GM21447 (cell line): Measurements from ENCODE around the gene SHANK2.

Experiments used
- ATAC-seq: cut with Tn5 transposase; IDR thresholded peaks from one replicate; pipeline ENCODE4 v1.9.1; 2021; ENCODE audit not compliant: unreplicated experiment

Gene SHANK2

DNA sequence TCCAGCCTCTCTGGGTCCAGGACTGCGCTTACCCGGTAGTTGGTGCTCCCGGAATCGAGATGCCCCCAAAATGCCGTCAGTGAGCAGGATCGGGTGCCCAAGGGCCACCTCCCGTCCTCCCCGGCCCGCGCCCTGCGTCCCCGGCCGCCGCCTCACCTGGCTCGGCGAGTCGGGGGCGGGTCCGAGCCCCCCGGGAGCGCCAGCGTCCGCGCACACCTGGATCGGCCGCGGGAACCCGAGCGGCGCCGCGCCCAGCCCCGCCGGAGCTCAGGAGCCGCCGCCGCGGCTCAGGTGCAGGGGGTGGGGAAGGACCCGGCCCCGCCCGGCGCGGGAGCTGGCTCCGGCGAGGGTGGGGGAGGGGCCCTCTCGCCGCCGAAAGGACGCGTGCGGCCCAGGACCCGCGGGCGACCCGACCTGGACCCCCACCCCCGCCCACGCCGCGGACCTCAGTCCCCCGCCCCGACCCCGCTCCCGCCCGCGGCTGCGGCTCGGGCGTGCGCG, at the start of gene SHANK2:
Gene SHANK2 (minus strand): TSS at position 309 of the 501 bp plus-strand sequence. CDS start 105,251 bp downstream, outside the sequence.
- no peak for ATAC-seq

- ATAC-seq = no peak
Observed at GRCh38 chr11:71301858-71302533, 49.6 kb upstream of the SHANK2 start.

DNA sequence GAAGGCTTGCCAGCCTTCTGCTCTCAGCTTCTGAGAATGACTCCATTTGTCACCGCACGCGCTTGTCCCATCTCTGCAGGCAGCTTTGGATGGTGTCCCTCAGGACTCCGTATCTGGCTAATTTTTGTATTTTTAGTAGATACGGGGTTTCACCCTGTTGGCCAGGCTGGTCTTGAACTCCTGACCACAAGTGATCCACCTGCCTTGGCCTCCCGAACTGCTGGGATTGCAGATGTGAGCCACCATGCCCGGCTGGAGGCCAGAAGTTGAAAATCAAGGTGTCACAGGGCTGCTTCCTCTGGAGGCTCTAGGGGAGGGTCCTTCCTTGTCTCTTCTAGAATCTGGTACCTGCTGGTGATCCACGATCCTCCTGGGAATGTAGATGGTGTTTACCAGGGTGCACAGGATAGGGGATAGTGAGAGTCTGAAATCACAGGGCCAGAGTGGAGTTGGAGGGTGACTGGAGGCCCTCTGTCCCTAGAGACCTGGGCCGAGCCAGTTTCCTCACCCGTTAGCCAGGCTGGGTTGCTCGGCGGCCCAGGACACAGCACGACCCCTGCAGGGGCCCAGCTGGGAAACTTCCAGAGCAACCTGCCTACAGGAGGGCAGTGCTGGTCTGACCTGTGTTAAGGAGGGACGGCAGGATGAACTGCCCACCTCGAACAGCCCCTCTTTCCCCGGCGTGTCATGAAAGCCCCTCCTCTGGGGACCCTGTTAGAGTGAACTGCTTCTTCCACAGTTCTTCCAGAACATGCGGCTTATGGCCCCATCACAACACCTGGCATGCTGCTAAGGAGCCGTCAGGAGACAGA, 48.9 kb upstream of the SHANK2 start:
- no peak for ATAC-seq

DNA sequence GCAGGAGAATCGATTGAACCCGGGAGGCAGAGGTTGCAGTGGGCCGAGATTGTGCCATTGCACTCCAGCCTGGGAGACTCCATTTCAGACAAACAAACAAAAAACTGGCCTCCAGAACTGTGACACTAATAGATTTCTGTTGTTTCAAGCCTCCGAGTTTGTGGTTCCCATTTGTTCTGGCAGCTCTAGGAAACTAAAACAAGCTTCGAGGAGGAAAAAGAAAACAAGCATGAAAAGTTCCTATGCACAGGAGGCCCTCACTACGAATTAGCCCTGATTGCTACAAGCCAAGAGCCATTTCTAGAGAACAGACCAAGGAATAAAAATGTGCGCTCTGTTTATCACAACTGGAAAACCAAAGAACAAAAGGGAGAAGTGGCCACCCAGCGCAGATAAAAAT, 47.8 kb upstream of the SHANK2 start:
- ATAC-seq = no peak

- ATAC-seq = no peak
Observed at GRCh38 chr11:71298761-71299181, 46.4 kb upstream of the SHANK2 start.

DNA sequence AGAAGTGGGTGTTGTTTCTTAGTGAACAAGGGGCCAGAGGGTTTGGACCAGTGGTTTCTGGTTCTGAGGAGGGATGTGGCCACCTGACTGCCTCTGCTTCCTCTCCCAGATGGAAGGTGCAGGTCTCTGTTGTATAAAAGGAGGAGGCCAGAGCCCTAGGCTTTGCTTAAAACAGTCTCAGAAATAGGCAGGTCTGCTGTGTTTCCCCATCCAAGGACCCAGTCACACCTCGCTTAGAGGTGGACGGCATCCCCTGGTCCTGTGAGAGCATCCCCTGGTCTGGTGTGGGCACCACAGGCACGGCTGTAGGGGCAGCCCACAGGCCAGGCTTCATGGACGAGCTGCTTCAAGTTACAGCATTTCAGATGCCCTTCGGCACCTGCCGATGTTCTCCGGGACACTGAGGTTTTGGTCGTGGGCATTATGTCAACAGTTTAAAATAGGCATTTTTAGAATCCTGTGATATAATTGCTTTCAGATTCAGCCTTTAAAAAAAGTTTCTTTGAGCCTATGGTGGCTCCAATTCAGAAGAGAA, 45.7 kb upstream of the SHANK2 start:
- ATAC-seq = no peak

- no peak for ATAC-seq
Observed at GRCh38 chr11:71294846-71295600, 42.6 kb upstream of the SHANK2 start.

DNA sequence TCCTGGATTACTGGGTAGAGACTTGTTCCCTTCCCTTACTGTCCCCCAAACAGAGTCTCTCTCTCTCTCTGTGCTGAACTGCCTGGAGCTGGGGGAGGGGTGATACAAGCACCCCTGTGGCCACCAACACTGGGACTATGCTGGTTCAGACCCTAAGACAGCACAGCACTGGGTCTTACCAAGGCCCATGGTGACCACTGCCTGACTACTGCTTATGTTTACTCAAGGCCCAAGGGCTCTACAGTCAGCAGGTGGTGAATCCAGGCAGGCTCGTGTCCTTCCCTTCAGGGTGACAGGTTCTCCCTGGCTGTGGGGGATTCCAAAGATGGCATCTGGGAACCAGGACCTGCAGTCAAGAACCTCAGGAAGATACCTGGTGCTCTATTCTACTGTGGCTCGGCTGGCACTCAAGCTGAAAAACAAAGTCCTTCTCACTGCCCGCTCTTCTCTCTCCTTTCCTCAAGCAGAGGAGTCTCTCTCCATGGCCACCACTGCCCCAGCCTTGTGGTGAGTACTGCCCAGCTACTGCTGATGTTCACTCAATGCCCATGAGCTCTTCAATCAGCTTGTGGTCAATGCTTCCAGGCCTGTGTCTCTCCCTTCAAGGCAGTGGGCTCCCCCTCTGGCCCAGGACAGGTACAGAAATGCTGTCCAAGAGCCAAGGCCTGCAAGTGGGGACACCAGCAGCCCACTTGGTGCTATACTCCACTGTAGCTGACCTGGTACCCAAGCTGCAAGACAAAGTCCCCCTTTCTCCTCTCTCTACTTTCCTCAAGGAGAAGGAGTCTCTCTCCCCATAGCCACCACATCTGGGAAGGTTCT, 41.8 kb upstream of the SHANK2 start:
- ATAC-seq = no peak

DNA sequence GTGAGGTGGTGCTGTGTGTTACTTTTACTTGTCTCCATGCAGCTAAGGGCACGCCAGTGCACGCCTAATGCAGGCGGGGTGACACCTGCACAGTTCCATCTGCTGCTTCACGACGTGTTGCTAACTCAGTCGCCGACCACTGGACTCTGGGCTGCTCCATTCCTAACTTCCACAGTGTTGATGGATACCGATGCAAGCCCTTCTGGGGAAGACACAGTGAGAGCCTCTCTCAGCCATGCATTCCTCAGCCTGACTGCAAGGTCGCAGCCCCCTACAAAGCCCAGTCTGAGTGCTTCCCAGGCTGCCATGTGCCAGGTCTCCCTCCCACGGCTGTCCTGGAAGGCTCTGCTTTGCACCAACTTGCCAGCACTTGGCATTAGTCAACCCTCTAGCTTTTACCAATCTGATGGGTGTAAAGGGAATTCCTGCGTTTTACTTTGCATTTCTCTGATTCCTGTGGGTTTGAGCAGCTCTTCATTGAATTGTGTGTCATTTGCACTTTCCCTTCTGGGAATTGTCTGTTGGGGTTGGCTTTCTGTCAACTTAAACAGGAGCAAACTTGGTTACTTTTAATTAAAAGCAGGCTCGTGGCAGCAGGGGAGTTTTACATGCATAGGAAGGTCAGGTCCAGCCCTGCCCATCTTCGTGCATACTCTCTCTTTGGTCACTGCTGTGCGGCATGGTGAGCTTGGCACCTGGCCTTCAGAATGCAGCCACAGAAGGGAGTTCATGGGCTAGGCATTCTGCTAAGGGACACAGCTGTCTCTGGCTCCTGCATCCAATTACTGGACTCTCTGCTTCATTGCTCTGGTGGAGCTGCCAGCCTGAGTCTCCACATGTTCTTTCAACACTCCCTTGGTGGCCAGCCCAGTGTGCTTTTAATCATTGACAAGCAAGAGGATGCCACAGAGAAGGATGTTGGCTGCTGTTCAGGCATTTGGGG, 34.6 kb upstream of the SHANK2 start:
- ATAC-seq = no peak

DNA sequence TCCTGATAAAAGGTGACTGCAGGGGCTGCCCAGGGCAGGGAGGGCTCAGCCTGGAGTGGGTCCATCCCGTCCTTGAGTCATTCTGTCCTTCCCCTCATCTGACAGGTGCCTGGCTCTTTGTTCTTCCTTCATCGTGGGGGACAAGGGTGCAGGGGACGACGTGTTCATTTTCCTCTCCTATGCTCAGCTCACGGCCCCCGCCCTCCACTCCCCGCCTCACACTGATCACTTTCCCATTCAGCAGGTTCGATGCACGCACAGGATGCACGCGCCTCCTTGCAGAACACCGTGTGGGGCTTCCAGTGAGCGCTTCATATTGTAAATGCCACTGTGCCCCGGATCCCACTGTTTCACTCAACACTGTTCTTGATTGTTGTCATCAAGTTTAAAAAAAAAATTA, 32.7 kb upstream of the SHANK2 start:
- ATAC-seq = no peak

GRCh38 chr11:71284525-71285092, 32.2 kb upstream of the SHANK2 start:
- no peak for ATAC-seq

DNA sequence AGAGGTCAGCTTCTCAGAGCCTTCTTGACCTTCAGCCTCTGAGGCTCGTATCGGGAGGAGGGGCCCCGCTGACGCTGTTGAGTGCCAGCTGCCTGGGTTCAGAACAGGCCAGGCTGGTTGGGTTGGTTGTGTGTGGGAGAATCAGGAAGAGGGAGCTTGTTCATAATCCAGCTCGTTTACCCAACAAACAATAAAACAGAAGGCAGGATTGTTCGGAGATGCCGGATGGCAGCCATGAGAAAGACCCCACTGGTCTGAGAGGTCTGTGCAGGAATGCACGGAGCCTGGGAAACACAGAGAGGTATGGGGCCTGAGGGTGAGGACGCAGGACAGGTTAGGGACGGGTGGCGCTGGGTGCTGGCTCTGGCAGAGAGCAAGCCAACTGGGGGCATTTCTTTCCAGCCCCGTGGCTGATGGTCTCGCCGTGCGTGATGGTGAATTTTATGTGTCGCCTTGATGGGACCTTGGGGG, 31.6 kb upstream of the SHANK2 start:
- ATAC-seq = no peak

GRCh38 chr11:71282581-71283351, 30.4 kb upstream of the SHANK2 start:
- no peak for ATAC-seq

GRCh38 chr11:71281831-71282230, 29.5 kb upstream of the SHANK2 start:
- no peak for ATAC-seq

DNA sequence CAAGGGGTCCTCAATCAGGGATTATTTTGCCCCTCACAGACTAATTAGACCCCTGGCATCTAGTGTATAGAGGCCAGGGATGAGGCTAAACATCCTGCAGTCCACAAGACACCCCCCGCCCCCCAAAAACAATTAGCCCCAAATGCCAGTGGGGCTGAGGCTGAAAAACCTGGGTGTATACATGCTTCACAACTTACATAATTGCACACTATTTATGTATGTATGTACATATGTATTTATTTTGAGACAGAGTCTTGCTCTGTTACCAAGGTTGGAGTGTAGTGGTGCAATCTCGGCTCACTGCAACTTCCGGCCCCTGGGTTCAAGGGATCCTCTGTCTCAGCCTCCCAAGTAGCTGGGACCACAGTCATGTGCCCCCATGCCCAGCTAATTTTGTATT, 28.8 kb upstream of the SHANK2 start:
- ATAC-seq = no peak

GRCh38 chr11:71279916-71280645, 27.7 kb upstream of the SHANK2 start:
- ATAC-seq = no peak

- no peak for ATAC-seq
Observed at GRCh38 chr11:71272161-71272560, 19.8 kb upstream of the SHANK2 start.
